Small intestine (tissue), 7 donors: ENCODE results near the gene NCOA3. TPM values are rescaled to one million over a fixed set of nuclear protein-coding genes. Genes with fewer than 3 reads are reported as not detected.

Experiments
- DNase-seq, 2 donors: peaks; one replicate each; pipeline versions ENCODE4 v3.0.0 to v3.0.0-alpha.2; 2013
- FAIRE-seq: peaks from 2 replicates; lab custom pipeline; 2012; peaks lifted over from hg19 to GRCh38; lab: Jason Lieb, UNC
- H3K27ac ChIP-seq, 3 donors: one replicate each; pipeline ENCODE4 v1.5.1; 2013; ENCODE audit warnings: low read length in 2 of 3, mild to moderate bottlenecking in 2 of 3, control low read depth in 1 of 3, inconsistent platforms in 1 of 3, low read depth in 1 of 3, moderate library complexity in 1 of 3
- H3K27me3 ChIP-seq, 3 donors: one replicate each; pipeline ENCODE4 v1.6.1; 2013; ENCODE audit warnings: low read length in 3 of 3, inconsistent platforms in 1 of 3; ENCODE audit not compliant: control insufficient read depth in 3 of 3, insufficient read depth in 3 of 3
- H3K36me3 ChIP-seq, 3 donors: one replicate each; pipeline ENCODE4 v1.6.1; 2013; ENCODE audit warnings: low read length in 3 of 3, inconsistent platforms in 1 of 3, low read depth in 1 of 3, mild to moderate bottlenecking in 1 of 3, moderate library complexity in 1 of 3; ENCODE audit not compliant: control insufficient read depth in 3 of 3, insufficient read depth in 2 of 3
- H3K4me1 ChIP-seq, 3 donors: one replicate each; pipeline ENCODE4 v1.6.1; 2013; ENCODE audit warnings: low read length in 2 of 3, inconsistent platforms in 1 of 3, low read depth in 1 of 3, mild to moderate bottlenecking in 1 of 3, moderate library complexity in 1 of 3; ENCODE audit not compliant: control insufficient read depth in 3 of 3, insufficient read depth in 2 of 3
- H3K4me3 ChIP-seq, 3 donors: one replicate each; pipeline ENCODE4 v1.5.1; 2013; ENCODE audit warnings: low read length in 3 of 3, control low read depth in 1 of 3, inconsistent platforms in 1 of 3, low read depth in 1 of 3, mild to moderate bottlenecking in 1 of 3, moderate library complexity in 1 of 3
- H3K9me3 ChIP-seq, 2 donors: one replicate each; pipeline ENCODE4 v1.6.1; 2013; ENCODE audit warnings: low read depth in 1 of 2, low read length in 1 of 2; ENCODE audit not compliant: control insufficient read depth in 2 of 2, insufficient read depth in 1 of 2
- WGBS, 3 donors: extraction: QIAGEN DNeasy Blood & Tissue Kit; methylation state at CpG; one replicate each; pipeline ENCODE4 v1.1.7; 2013; 5-methylcytosine and 5-hydroxymethylcytosine counted together
- polyA plus RNA-seq, 4 donors: library from polyadenylated mRNA; stranded (reverse) in 3 of 4; unstranded in 1 of 4; fragments of 200-250 nt in 3 of 4; fragments of 120-200 nt in 1 of 4; gene quantifications; one replicate each; pipeline versions ENCODE4 v1.2.1 to v1.2.3, GENCODE V29; 2013
- donor health status: healthy with polysubstance abuse.
- donor health status: control.
- donor health status: control.
- donor health status: Bipolar disorder and iron deficiency.
- donor health status: healthy.

NCOA3 gene
- polyA plus RNA-seq, 4 donors, result 3.4 to 14.9 (median 5.1) TPM

DNA sequence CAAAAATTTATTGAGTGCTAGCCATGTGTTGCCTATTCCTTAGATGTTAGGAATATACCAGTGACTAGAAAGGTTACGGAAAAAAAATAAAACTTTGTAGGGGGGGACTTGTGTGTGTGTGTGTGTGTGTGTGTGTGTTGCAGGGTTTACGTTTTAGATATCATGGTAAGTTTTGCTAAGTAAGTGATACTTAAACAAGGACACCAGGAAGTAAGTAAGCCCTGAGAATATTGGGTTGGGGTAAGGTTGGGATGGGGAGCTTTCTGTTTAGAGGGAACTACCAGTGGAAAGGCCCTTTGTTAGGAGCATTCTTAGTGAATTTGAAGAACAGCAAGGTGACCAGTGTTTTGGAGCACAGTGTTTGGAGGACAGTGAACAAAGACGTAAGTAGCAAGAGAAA, 30.3 kb downstream of the NCOA3 start:
- FAIRE-seq (no peak), DNase-seq (no peak)
- H3K27me3 ChIP-seq, result no peaks in the 10 kb centered on the region
- WGBS, 3 donors, result 91 to 96% (median 93%) methylated on average over 3 of the region's 3 CpGs
- H3K4me1 ChIP-seq, result no peaks in the 10 kb centered on the region
- H3K36me3 ChIP-seq, result peaks cover 0 to 2% (median 0%) of the 10 kb centered on the region in 3 donors
- H3K27ac ChIP-seq, result no peak overlapping the region
- H3K9me3 ChIP-seq, result no peaks in the 10 kb centered on the region
- H3K4me3 ChIP-seq, result no peak overlapping the region

- Histone ChIP-seq H3K9me3 (no peaks in the 10 kb centered on the region), H3K27me3 (no peaks in the 10 kb centered on the region), H3K4me1 (no peaks in the 10 kb centered on the region), H3K4me3 (no peak overlapping the region), H3K27ac (no peak overlapping the region), H3K36me3 (peaks cover 0 to 2% (median 0%) of the 10 kb centered on the region in 3 donors)
- 87 to 91% (median 91%) methylated on average over 3 of the region's 3 CpGs for WGBS, 3 donors
- no peak for DNase-seq
- no peak for FAIRE-seq
These were observed 31.9 kb downstream of the NCOA3 start for GRCh38 chr20:47533518-47534062.

DNA sequence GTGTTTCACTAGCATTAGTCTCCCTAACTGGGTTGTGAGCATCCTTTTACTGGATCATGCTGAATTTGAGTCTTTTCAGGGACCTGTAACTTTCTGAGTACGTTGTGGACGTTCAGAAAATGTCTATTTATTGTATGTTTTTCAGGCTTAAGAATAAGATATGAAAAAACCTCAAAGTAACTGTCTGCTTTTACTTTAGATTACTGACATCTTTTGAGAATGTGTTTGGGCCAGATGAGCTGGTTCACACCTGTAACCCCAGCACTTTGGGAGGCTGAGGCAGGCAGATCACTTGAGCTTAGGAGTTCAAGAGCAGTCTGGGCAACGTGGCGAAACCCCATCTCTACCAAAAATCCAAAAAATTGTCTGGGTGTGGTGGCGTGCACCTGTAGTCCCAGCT, 32.7 kb downstream of the NCOA3 start:
- FAIRE-seq (no peak), DNase-seq (no peak)
- H3K4me1 ChIP-seq, result no peaks in the 10 kb centered on the region
- no peak overlapping the region for H3K27ac ChIP-seq
- no peaks in the 10 kb centered on the region for H3K27me3 ChIP-seq
- no peaks in the 10 kb centered on the region for H3K9me3 ChIP-seq
- WGBS, 3 donors, result 79 to 93% (median 91%) methylated on average over 5 of the region's 5 CpGs
- peaks cover 0 to 2% (median 0%) of the 10 kb centered on the region in 3 donors for H3K36me3 ChIP-seq
- no peak overlapping the region for H3K4me3 ChIP-seq

- H3K36me3 ChIP-seq, result peaks cover 0 to 2% (median 0%) of the 10 kb centered on the region in 3 donors
- H3K4me1 ChIP-seq, result no peaks in the 10 kb centered on the region
- no peaks in the 10 kb centered on the region for H3K27me3 ChIP-seq
- 88% methylated on average over 8 of the region's 8 CpGs for WGBS, 3 donors
- no peak overlapping the region for H3K27ac ChIP-seq
- no peak for FAIRE-seq
- no peak for DNase-seq
- H3K4me3 ChIP-seq, result no peak overlapping the region
- no peaks in the 10 kb centered on the region for H3K9me3 ChIP-seq
These were observed 33.4 kb downstream of the NCOA3 start for GRCh38 chr20:47535088-47535487.

DNA sequence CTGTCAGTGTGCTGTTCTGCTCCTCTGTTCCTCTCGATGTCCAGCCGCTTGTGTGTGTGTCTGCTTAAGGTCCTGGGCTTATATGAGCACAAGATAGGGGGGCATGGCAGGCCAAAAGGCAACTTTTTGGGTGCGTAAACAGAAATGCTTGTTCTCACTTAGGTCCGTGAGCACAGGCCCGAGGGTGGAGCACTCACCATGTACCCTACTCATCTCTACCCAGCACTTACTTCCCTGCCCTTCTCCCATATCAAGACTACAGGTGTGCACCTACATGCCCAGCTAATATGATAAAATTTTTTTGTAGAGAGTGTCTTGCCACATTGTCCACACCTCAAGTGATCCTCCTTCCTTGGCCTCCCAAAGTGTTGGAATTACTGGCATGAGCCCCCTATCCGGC, 34.3 kb downstream of the NCOA3 start:
- FAIRE-seq (no peak), DNase-seq (no peak)
- 95 to 99% (median 97%) methylated on average over 6 of the region's 6 CpGs for WGBS, 3 donors
- H3K4me1 ChIP-seq, result peaks cover 0 to under 1% (median 0%) of the 10 kb centered on the region in 3 donors
- H3K36me3 ChIP-seq, result peaks cover 0 to 2% (median 0%) of the 10 kb centered on the region in 3 donors
- H3K4me3 ChIP-seq, result no peak overlapping the region
- H3K9me3 ChIP-seq, result no peaks in the 10 kb centered on the region
- H3K27ac ChIP-seq, result no peak overlapping the region
- H3K27me3 ChIP-seq, result no peaks in the 10 kb centered on the region

- 57 to 65% (median 60%) methylated on average over 5 of the region's 5 CpGs for WGBS, 3 donors
- H3K27me3 ChIP-seq, result no peaks in the 10 kb centered on the region
- FAIRE-seq (no peak), DNase-seq (peak; percentile 9 to 42)
- no peaks in the 10 kb centered on the region for H3K9me3 ChIP-seq
- H3K27ac ChIP-seq, result no peak overlapping the region
- peaks cover 0 to 2% (median 0%) of the 10 kb centered on the region in 3 donors for H3K36me3 ChIP-seq
- peaks cover 0 to 11% (median 0%) of the 10 kb centered on the region in 3 donors for H3K4me1 ChIP-seq
- H3K4me3 ChIP-seq, result no peak overlapping the region
These were observed 39.0 kb downstream of the NCOA3 start for GRCh38 chr20:47540443-47541354.

DNA sequence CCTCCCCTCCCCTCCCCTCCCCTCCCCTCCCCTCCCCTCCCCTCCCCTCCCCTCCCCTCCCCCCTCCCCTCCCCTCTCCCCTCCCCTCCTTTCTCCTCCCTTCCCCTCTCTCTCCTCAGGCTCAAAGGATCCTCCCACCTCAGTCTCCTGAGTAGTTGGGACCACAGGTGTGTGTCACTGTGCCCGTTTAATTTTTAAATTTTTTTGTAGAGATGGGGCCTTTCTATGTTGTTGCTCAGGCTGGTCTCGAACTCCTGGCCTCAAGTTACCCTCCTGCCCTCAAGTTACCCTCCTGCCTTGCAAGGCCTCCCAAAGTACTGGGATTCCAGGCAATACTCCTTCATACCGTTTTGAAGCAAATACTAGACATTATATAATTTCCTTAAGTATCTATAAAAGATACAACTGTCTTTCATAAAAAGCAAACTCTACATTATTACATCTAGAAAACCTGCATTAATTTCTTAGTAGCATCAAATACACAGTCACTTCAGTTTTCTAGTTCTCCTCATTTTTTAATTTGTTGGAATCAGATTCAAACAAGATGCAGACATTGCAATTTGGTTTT, 39.8 kb downstream of the NCOA3 start:
- H3K27ac ChIP-seq, result no peak overlapping the region
- DNase-seq (no peak), FAIRE-seq (no peak)
- peaks cover 0 to 11% (median 0%) of the 10 kb centered on the region in 3 donors for H3K4me1 ChIP-seq
- no peaks in the 10 kb centered on the region for H3K9me3 ChIP-seq
- H3K36me3 ChIP-seq, result no peaks in the 10 kb centered on the region
- 77 to 83% (median 79%) methylated on average over 3 of the region's 3 CpGs for WGBS, 3 donors
- H3K4me3 ChIP-seq, result no peak overlapping the region
- no peaks in the 10 kb centered on the region for H3K27me3 ChIP-seq

DNA sequence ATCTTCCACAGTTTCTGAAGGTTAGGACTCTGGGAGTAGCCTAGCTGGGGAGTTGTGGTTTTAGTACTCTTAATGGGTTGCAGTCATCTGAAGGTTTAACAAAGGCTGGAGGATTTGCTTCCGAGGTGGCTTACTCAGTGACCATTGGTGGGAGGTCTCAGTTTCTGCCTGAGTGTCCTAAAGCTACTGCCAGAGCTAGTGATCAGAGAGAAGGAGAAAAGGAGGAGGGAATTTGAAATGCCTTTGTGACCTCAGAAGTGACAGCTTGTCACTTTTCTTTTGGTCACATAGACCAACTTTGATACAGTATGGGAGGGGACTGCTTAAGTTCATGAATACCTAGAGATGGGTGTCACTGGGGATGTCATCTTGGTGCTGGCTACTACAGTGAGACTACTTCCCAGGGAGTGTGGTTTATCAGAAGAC, 41.3 kb downstream of the NCOA3 start:
- no peak for FAIRE-seq
- no peak overlapping the region for H3K4me3 ChIP-seq
- no peaks in the 10 kb centered on the region for H3K36me3 ChIP-seq
- H3K27ac ChIP-seq, result no peak overlapping the region
- no peaks in the 10 kb centered on the region for H3K9me3 ChIP-seq
- 60 to 94% (median 62%) methylated on average over 1 of the region's 1 CpG for WGBS, 3 donors
- peaks cover 0 to 11% (median 0%) of the 10 kb centered on the region in 3 donors for H3K4me1 ChIP-seq
- no peak for DNase-seq
- H3K27me3 ChIP-seq, result no peaks in the 10 kb centered on the region
